Measurements from ENCODE around the gene KLF11.
A peak's percentile ranks its signal among the peaks of the same experiment; 100 is the strongest.

- TF ChIP-seq POLR2A (IDR thresholded peaks at IDR 0.05) (no peak), CTCF (IDR thresholded peaks at IDR 0.05) (peak; percentile 76 to 84 (median 83)), POLR2AphosphoS5 (IDR thresholded peaks at IDR 0.05) (no peak)
These were observed 29.5 kb downstream of the KLF11 start for GRCh38 chr2:10072656-10073480.

All from breast epithelium (tissue), 3 donors.